ENCODE data around the gene OR1L8.
"Not testable (repeated sequence)": the region's sequence is repeated elsewhere in the genome, so short reads cannot be mapped to it uniquely, and the experiment has no call there.

The OR1L8 gene

GRCh38 chr9:122583284-122583683, at the start of gene OR1L8:
Gene OR1L8 (minus strand): TSS chr9:122583384. CDS start chr9:122568477, 14,907 bp downstream.
- not testable (repeated sequence) for DNase-seq (ENCODE audit: low spot score)

GRCh38 chr9:122619996-122620395, 36.8 kb upstream of the OR1L8 start:
- no peak for DNase-seq (ENCODE audit: low spot score)

GRCh38 chr9:122614362-122614761, 31.2 kb upstream of the OR1L8 start, which contains the start of gene OR1Q1:
Gene OR1Q1 (plus strand): TSS chr9:122614738. CDS start chr9:122614738, 0 bp downstream.
- DNase-seq (ENCODE audit: low spot score) = no peak

GRCh38 chr9:122609804-122610203, 26.6 kb upstream of the OR1L8 start:
- DNase-seq (ENCODE audit: low spot score) = no peak

- no peak for DNase-seq (ENCODE audit: low spot score)
Measured at GRCh38 chr9:122606587-122606986, 23.4 kb upstream of the OR1L8 start.

GRCh38 chr9:122605691-122606090, 22.5 kb upstream of the OR1L8 start:
- DNase-seq (ENCODE audit: low spot score) = no peak

- DNase-seq (ENCODE audit: low spot score) = peak; percentile 30
Measured at GRCh38 chr9:122580360-122580759, 2.8 kb downstream of the OR1L8 start.

GRCh38 chr9:122579874-122580273, 3.3 kb downstream of the OR1L8 start:
- no peak for DNase-seq (ENCODE audit: low spot score)

GRCh38 chr9:122572456-122572855, 10.7 kb downstream of the OR1L8 start:
- no peak for DNase-seq (ENCODE audit: low spot score)

- no peak for DNase-seq (ENCODE audit: low spot score)
Measured at GRCh38 chr9:122567901-122568300, 15.3 kb downstream of the OR1L8 start.

- no peak for DNase-seq (ENCODE audit: low spot score)
Measured at GRCh38 chr9:122562134-122562760, 20.9 kb downstream of the OR1L8 start.

GRCh38 chr9:122561446-122561845, 21.7 kb downstream of the OR1L8 start:
- DNase-seq (ENCODE audit: low spot score) = no peak

GRCh38 chr9:122552812-122553211, 30.4 kb downstream of the OR1L8 start, which contains the start of gene OR1N2:
Gene OR1N2 (plus strand): TSS chr9:122553112. CDS start chr9:122553212, 100 bp downstream.
- DNase-seq (ENCODE audit: low spot score) = no peak

GRCh38 chr9:122551371-122551770, 31.8 kb downstream of the OR1L8 start:
- no peak for DNase-seq (ENCODE audit: low spot score)

- DNase-seq (ENCODE audit: low spot score) = no peak
Measured at GRCh38 chr9:122546196-122546595, 37.0 kb downstream of the OR1L8 start.

GRCh38 chr9:122538757-122539156, 44.4 kb downstream of the OR1L8 start:
- DNase-seq (ENCODE audit: low spot score) = no peak

- not testable (repeated sequence) for DNase-seq (ENCODE audit: low spot score)
Measured at GRCh38 chr9:122537066-122537465, 46.1 kb downstream of the OR1L8 start.

- DNase-seq (ENCODE audit: low spot score) = no peak
Measured at GRCh38 chr9:122536134-122536533, 47.0 kb downstream of the OR1L8 start.

- not testable (repeated sequence) for DNase-seq (ENCODE audit: low spot score)
Measured at GRCh38 chr9:122531157-122531556, 52.0 kb downstream of the OR1L8 start.

GRCh38 chr9:122527193-122527592, 56.0 kb downstream of the OR1L8 start, which contains the start of gene OR1N1:
Gene OR1N1 (minus strand): TSS chr9:122527293. CDS start chr9:122527293, 0 bp downstream.
- DNase-seq (ENCODE audit: low spot score) = no peak

- DNase-seq (ENCODE audit: low spot score) = no peak
Measured at GRCh38 chr9:122526602-122527001, 56.6 kb downstream of the OR1L8 start.

GRCh38 chr9:122519376-122519775, 63.8 kb downstream of the OR1L8 start:
- DNase-seq (ENCODE audit: low spot score) = no peak

GRCh38 chr9:122518841-122519240, 64.3 kb downstream of the OR1L8 start, which contains the start of gene OR1J4:
Gene OR1J4 (plus strand): TSS chr9:122519141. CDS start chr9:122519141, 0 bp downstream.
- DNase-seq (ENCODE audit: low spot score) = no peak

- no peak for DNase-seq (ENCODE audit: low spot score)
Measured at GRCh38 chr9:122518226-122518625, 65.0 kb downstream of the OR1L8 start.
